ENCODE data around the gene RELCH.
"Not testable (repeated sequence)": the region's sequence is repeated elsewhere in the genome, so short reads cannot be mapped to it uniquely, and the experiment has no call there.

The RELCH gene

DNA sequence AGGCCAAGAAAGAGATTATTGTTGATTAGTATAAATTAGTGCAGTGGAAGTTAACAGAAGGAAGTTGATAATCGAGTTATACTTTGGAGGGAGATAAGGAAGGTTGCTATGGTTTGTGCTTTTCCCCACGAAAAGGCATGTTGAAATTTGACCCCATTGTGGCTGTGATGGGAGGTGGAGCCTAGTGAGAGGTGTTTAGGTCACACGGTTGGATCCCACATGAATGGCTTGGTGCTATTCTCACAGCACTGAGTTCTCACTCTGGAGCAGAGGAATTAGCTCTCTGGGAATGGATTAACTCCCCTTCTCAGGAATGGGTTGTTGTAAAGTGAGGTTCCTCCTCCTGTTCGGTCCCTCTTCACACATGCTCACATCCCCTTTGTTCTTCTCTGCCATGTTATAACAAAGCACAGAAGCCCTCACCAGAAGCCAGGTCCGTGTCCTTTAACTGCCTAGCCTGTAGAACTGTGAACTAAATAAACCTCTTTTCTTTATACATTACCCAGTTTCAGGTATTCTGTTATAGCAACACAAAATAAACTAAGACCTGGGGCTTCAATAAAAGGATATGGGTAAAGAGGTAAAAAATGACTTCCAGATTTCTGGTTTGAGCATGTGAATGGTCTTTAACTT is 22.1 kb upstream of the RELCH start:
- Histone ChIP-seq H3K18ac (ENCODE audit: low read depth in 1 of 2, low read length in 2 of 2) (no peak overlapping the region), H3K36me3 (ENCODE audit: control insufficient read depth in 1 of 2, insufficient read depth in 2 of 2, low read depth in 1 of 2, low read length in 2 of 2) (peaks cover 0 to 9% of the 10 kb centered on the region in 2 experiments), H3K9ac (ENCODE audit: low read length) (no peak overlapping the region), H2AFZ (ENCODE audit: low read depth, low read length) (no peak overlapping the region), H3K23ac (ENCODE audit: low read length in 2 of 2) (no peak overlapping the region), H3K9me3 (ENCODE audit: control insufficient read depth, low read length) (no peaks in the 10 kb centered on the region), H3K14ac (ENCODE audit: low read length in 2 of 2) (no peak overlapping the region), H3K27ac (ENCODE audit: low read length, poor library complexity, severe bottlenecking) (no peak overlapping the region), H3K4me2 (ENCODE audit: low read length, poor library complexity, severe bottlenecking) (no peak overlapping the region), H2BK120ac (ENCODE audit: low read depth, low read length) (no peak overlapping the region), H2BK12ac (ENCODE audit: low read length in 2 of 2) (no peak overlapping the region), H4K8ac (ENCODE audit: low read length) (no peak overlapping the region), H2BK15ac (ENCODE audit: low read depth, poor library complexity, severe bottlenecking) (no peak overlapping the region), H3K4me1 (ENCODE audit: control insufficient read depth, insufficient read depth, low read depth, low read length) (no peaks in the 10 kb centered on the region), H2BK5ac (ENCODE audit: low read depth, low read length, poor library complexity, severe bottlenecking) (no peak overlapping the region), H3K4ac (ENCODE audit: low read depth in 1 of 2, low read length in 2 of 2) (no peak overlapping the region), H4K91ac (ENCODE audit: low read length) (no peak overlapping the region), H3K27me3 (ENCODE audit: control insufficient read depth in 1 of 2, insufficient read depth in 1 of 2, low read length in 2 of 2) (no peaks in the 10 kb centered on the region), H3K79me1 (replicated peaks; ENCODE audit: low read length, poor library complexity, severe bottlenecking) (peaks cover 8% of the 10 kb centered on the region), H3K4me3 (ENCODE audit: insufficient read depth in 1 of 2, low read depth in 1 of 2, low read length in 2 of 2) (no peak overlapping the region), H2AK5ac (ENCODE audit: low read length, severe bottlenecking) (no peak overlapping the region)
- DNase-seq = no peak
- 77% methylated on average over 5 of the region's 5 CpGs for WGBS

- no peak overlapping the region for H3K18ac ChIP-seq (ENCODE audit: low read depth in 1 of 2, low read length in 2 of 2)
- no peak overlapping the region for H3K23ac ChIP-seq (ENCODE audit: low read length in 2 of 2)
- H3K4me3 ChIP-seq (ENCODE audit: insufficient read depth in 1 of 2, low read depth in 1 of 2, low read length in 2 of 2) = no peak overlapping the region
- H4K8ac ChIP-seq (ENCODE audit: low read length) = no peak overlapping the region
- no peak overlapping the region for H4K91ac ChIP-seq (ENCODE audit: low read length)
- no peak overlapping the region for H2BK12ac ChIP-seq (ENCODE audit: low read length in 2 of 2)
- H3K9ac ChIP-seq (ENCODE audit: low read length) = no peak overlapping the region
- no peak overlapping the region for H2BK15ac ChIP-seq (ENCODE audit: low read depth, poor library complexity, severe bottlenecking)
- no peak overlapping the region for H2AFZ ChIP-seq (ENCODE audit: low read depth, low read length)
- no peaks in the 10 kb centered on the region for H3K27me3 ChIP-seq (ENCODE audit: control insufficient read depth in 1 of 2, insufficient read depth in 1 of 2, low read length in 2 of 2)
- H3K9me3 ChIP-seq (ENCODE audit: control insufficient read depth, low read length) = no peaks in the 10 kb centered on the region
- no peaks in the 10 kb centered on the region for H3K4me1 ChIP-seq (ENCODE audit: control insufficient read depth, insufficient read depth, low read depth, low read length)
- H3K4me2 ChIP-seq (ENCODE audit: low read length, poor library complexity, severe bottlenecking) = no peak overlapping the region
- no peak overlapping the region for H3K14ac ChIP-seq (ENCODE audit: low read length in 2 of 2)
- no peak overlapping the region for H2BK5ac ChIP-seq (ENCODE audit: low read depth, low read length, poor library complexity, severe bottlenecking)
- H2BK120ac ChIP-seq (ENCODE audit: low read depth, low read length) = no peak overlapping the region
- 78% methylated on average over 3 of the region's 3 CpGs for WGBS
- no peak overlapping the region for H3K4ac ChIP-seq (ENCODE audit: low read depth in 1 of 2, low read length in 2 of 2)
- H3K79me1 ChIP-seq (replicated peaks; ENCODE audit: low read length, poor library complexity, severe bottlenecking) = peaks cover 8% of the 10 kb centered on the region
- peaks cover 0 to 5% of the 10 kb centered on the region in 2 experiments for H3K36me3 ChIP-seq (ENCODE audit: control insufficient read depth in 1 of 2, insufficient read depth in 2 of 2, low read depth in 1 of 2, low read length in 2 of 2)
- DNase-seq = no peak
- H3K27ac ChIP-seq (ENCODE audit: low read length, poor library complexity, severe bottlenecking) = no peak overlapping the region
- H2AK5ac ChIP-seq (ENCODE audit: low read length, severe bottlenecking) = no peak overlapping the region
These were observed 21.5 kb upstream of the RELCH start for GRCh38 chr18:62165583-62165982.

DNA sequence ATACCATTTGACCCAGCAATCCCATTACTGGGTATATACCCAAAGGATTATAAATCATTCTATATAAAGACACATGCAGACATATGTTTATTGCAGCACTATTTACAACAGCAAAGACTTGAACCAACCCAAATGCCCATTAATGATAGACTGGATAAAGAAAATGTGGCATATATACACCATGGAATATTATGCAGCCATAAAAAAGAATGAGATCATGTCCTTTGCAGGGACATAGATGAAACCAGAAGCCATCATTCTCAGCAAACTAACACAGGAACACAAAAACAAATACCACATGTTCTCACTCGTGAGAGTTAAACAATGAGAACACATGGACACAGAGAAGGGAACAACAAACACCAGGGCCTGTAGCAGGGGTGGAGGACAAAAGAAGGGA is 20.5 kb upstream of the RELCH start:
- not testable (repeated sequence) for H3K79me1 ChIP-seq (replicated peaks; ENCODE audit: low read length, poor library complexity, severe bottlenecking); H3K4me3 ChIP-seq (ENCODE audit: insufficient read depth in 1 of 2, low read depth in 1 of 2, low read length in 2 of 2); H2AFZ ChIP-seq (ENCODE audit: low read depth, low read length); H2BK12ac ChIP-seq (ENCODE audit: low read length in 2 of 2); H3K14ac ChIP-seq (ENCODE audit: low read length in 2 of 2); H3K9me3 ChIP-seq (ENCODE audit: control insufficient read depth, low read length); H3K18ac ChIP-seq (ENCODE audit: low read depth in 1 of 2, low read length in 2 of 2); H3K23ac ChIP-seq (ENCODE audit: low read length in 2 of 2); H3K36me3 ChIP-seq (ENCODE audit: control insufficient read depth in 1 of 2, insufficient read depth in 2 of 2, low read depth in 1 of 2, low read length in 2 of 2); H2AK5ac ChIP-seq (ENCODE audit: low read length, severe bottlenecking); H2BK15ac ChIP-seq (ENCODE audit: low read depth, poor library complexity, severe bottlenecking); H4K91ac ChIP-seq (ENCODE audit: low read length); H2BK120ac ChIP-seq (ENCODE audit: low read depth, low read length); H3K4me1 ChIP-seq (ENCODE audit: control insufficient read depth, insufficient read depth, low read depth, low read length); H3K4me2 ChIP-seq (ENCODE audit: low read length, poor library complexity, severe bottlenecking); DNase-seq; H3K27ac ChIP-seq (ENCODE audit: low read length, poor library complexity, severe bottlenecking); H3K4ac ChIP-seq (ENCODE audit: low read depth in 1 of 2, low read length in 2 of 2); H2BK5ac ChIP-seq (ENCODE audit: low read depth, low read length, poor library complexity, severe bottlenecking); H3K9ac ChIP-seq (ENCODE audit: low read length); H3K27me3 ChIP-seq (ENCODE audit: control insufficient read depth in 1 of 2, insufficient read depth in 1 of 2, low read length in 2 of 2); H4K8ac ChIP-seq (ENCODE audit: low read length)
- WGBS = 100% methylated on average over 1 of the region's 1 CpG

DNA sequence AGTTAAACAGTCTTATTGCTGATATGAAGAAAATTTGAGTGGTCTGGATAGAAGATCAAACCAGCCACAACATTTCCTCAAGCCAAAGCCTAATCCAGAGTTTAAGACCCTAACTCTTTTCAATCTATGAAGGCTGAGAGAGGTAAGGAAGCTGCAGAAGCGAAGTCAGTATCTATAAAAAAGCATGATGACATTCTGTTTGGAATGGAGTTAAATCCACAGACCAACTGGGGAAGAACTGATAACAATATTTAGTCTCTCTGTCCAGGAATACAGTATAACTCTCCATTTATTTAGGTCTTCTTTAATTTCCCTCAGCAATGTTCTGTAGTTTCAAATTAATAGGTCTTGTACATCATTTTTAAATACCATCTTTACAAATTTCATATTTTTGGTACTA is 16.2 kb upstream of the RELCH start:
- H3K23ac ChIP-seq (ENCODE audit: low read length in 2 of 2) = no peak overlapping the region
- no peak overlapping the region for H3K14ac ChIP-seq (ENCODE audit: low read length in 2 of 2)
- DNase-seq = no peak
- H4K91ac ChIP-seq (ENCODE audit: low read length) = no peak overlapping the region
- no peak overlapping the region for H3K9ac ChIP-seq (ENCODE audit: low read length)
- H3K27ac ChIP-seq (ENCODE audit: low read length, poor library complexity, severe bottlenecking) = no peak overlapping the region
- H2BK120ac ChIP-seq (ENCODE audit: low read depth, low read length) = no peak overlapping the region
- WGBS = no CpG with 5 or more reads among the region's 1 CpG
- no peak overlapping the region for H3K18ac ChIP-seq (ENCODE audit: low read depth in 1 of 2, low read length in 2 of 2)
- no peak overlapping the region for H3K4me2 ChIP-seq (ENCODE audit: low read length, poor library complexity, severe bottlenecking)
- no peak overlapping the region for H4K8ac ChIP-seq (ENCODE audit: low read length)
- H3K4ac ChIP-seq (ENCODE audit: low read depth in 1 of 2, low read length in 2 of 2) = no peak overlapping the region
- no peaks in the 10 kb centered on the region for H3K4me1 ChIP-seq (ENCODE audit: control insufficient read depth, insufficient read depth, low read depth, low read length)
- H2BK15ac ChIP-seq (ENCODE audit: low read depth, poor library complexity, severe bottlenecking) = no peak overlapping the region
- no peaks in the 10 kb centered on the region for H3K36me3 ChIP-seq (ENCODE audit: control insufficient read depth in 1 of 2, insufficient read depth in 2 of 2, low read depth in 1 of 2, low read length in 2 of 2)
- H3K4me3 ChIP-seq (ENCODE audit: insufficient read depth in 1 of 2, low read depth in 1 of 2, low read length in 2 of 2) = no peak overlapping the region
- H3K79me1 ChIP-seq (replicated peaks; ENCODE audit: low read length, poor library complexity, severe bottlenecking) = peaks cover 7% of the 10 kb centered on the region
- no peak overlapping the region for H2BK5ac ChIP-seq (ENCODE audit: low read depth, low read length, poor library complexity, severe bottlenecking)
- no peaks in the 10 kb centered on the region for H3K9me3 ChIP-seq (ENCODE audit: control insufficient read depth, low read length)
- no peak overlapping the region for H2AFZ ChIP-seq (ENCODE audit: low read depth, low read length)
- H2AK5ac ChIP-seq (ENCODE audit: low read length, severe bottlenecking) = no peak overlapping the region
- H2BK12ac ChIP-seq (ENCODE audit: low read length in 2 of 2) = no peak overlapping the region
- no peaks in the 10 kb centered on the region for H3K27me3 ChIP-seq (ENCODE audit: control insufficient read depth in 1 of 2, insufficient read depth in 1 of 2, low read length in 2 of 2)
